IPS-11a (cell line): ENCODE results near the gene UHRF2.
"Not testable (repeated sequence)": the region's sequence is repeated elsewhere in the genome, so short reads cannot be mapped to it uniquely, and the experiment has no call there.

Experiments
- H3K4me3 ChIP-seq: one replicate; pipeline ENCODE4 v1.5.1; 2013; ENCODE audit warnings: low read depth, low read length, control low read depth

UHRF2 gene

GRCh38 chr9:6412487-6413364, at the start of gene UHRF2:
Gene UHRF2 (plus strand): TSS chr9:6413199. CDS start chr9:6413491, 292 bp downstream.
- peak within 1 kb of the TSS; percentile 91 for H3K4me3 ChIP-seq

- H3K4me3 ChIP-seq, result no peak overlapping the region
These were observed 45.7 kb upstream of the UHRF2 start for GRCh38 chr9:6367128-6367890.

GRCh38 chr9:6368831-6369230, 44.2 kb upstream of the UHRF2 start:
- H3K4me3 ChIP-seq, result no peak overlapping the region

- not testable (repeated sequence) for H3K4me3 ChIP-seq
These were observed 31.5 kb upstream of the UHRF2 start for GRCh38 chr9:6381477-6382012.

GRCh38 chr9:6382681-6383080, 30.3 kb upstream of the UHRF2 start:
- H3K4me3 ChIP-seq, result no peak overlapping the region

GRCh38 chr9:6383551-6384225, 29.3 kb upstream of the UHRF2 start:
- H3K4me3 ChIP-seq, result no peak overlapping the region

GRCh38 chr9:6384732-6385131, 28.3 kb upstream of the UHRF2 start:
- H3K4me3 ChIP-seq, result no peak overlapping the region

GRCh38 chr9:6399071-6399470, 13.9 kb upstream of the UHRF2 start:
- H3K4me3 ChIP-seq, result no peak overlapping the region

GRCh38 chr9:6405371-6405770, 7.6 kb upstream of the UHRF2 start:
- H3K4me3 ChIP-seq, result no peak overlapping the region

GRCh38 chr9:6407778-6408177, 5.2 kb upstream of the UHRF2 start:
- no peak overlapping the region for H3K4me3 ChIP-seq

- H3K4me3 ChIP-seq, result no peak overlapping the region
These were observed 4.7 kb upstream of the UHRF2 start for GRCh38 chr9:6408320-6408719.

GRCh38 chr9:6409811-6410210, 3.2 kb upstream of the UHRF2 start:
- H3K4me3 ChIP-seq, result no peak overlapping the region

- H3K4me3 ChIP-seq, result no peak overlapping the region
These were observed 2.4 kb upstream of the UHRF2 start for GRCh38 chr9:6410633-6411032.

GRCh38 chr9:6413365-6414246, 607 bp downstream of the UHRF2 start:
- peak overlapping the region; percentile 91 for H3K4me3 ChIP-seq

- H3K4me3 ChIP-seq, result peak overlapping the region; percentile 91
These were observed 1.2 kb downstream of the UHRF2 start for GRCh38 chr9:6414247-6414641.

GRCh38 chr9:6415266-6415665, 2.3 kb downstream of the UHRF2 start:
- no peak overlapping the region for H3K4me3 ChIP-seq

- no peak overlapping the region for H3K4me3 ChIP-seq
These were observed 4.2 kb downstream of the UHRF2 start for GRCh38 chr9:6417186-6417585.

GRCh38 chr9:6418764-6419163, 5.8 kb downstream of the UHRF2 start:
- H3K4me3 ChIP-seq, result no peak overlapping the region

- no peak overlapping the region for H3K4me3 ChIP-seq
These were observed 11.9 kb downstream of the UHRF2 start for GRCh38 chr9:6424940-6425339.

GRCh38 chr9:6426117-6426516, 13.1 kb downstream of the UHRF2 start:
- H3K4me3 ChIP-seq, result no peak overlapping the region
